GM12878 (cell line): Measurements from ENCODE around the gene EHD4. TPM values are rescaled to one million over a fixed set of nuclear protein-coding genes. Genes with fewer than 3 reads are reported as not detected.
A peak's percentile ranks its signal among the peaks of the same experiment; 100 is the strongest.

Experiments
- ATAC-seq: fragments of 200-7000 bp; cut with Tn5 transposase; 3 replicates; pipeline ENCODE4 v1.9.1; 2020; ENCODE audit warnings: mild to moderate bottlenecking, moderate library complexity
- BruUV-seq: library from RNA; stranded (reverse); fragments of 400-500 nt; replicated peaks from 2 replicates; lab custom pipeline; 2021; lab: Mats Ljungman, UMichigan
- CTCF ChIA-PET: fragments of 300-600 bp; sonication (Branson Sonifier 250); formaldehyde crosslinking; extraction: SDS; loops from one replicate; lab custom pipeline; 2021; ENCODE audit warnings: inconsistent platforms; lab: Yijun Ruan, JAX
- POLR2A ChIA-PET: fragments of 350-600 bp; formaldehyde crosslinking; extraction: SDS; loops from one replicate; lab custom pipeline; 2021; ENCODE audit warnings: inconsistent platforms; lab: Charles Lee
- RAD21 ChIA-PET: fragments of 300-600 bp; sonication (Branson Sonifier 250); formaldehyde crosslinking; loops from one replicate; lab custom pipeline; 2023; ENCODE audit warnings: antibody characterized with exemption; ENCODE audit not compliant: unreplicated experiment; lab: Charles Lee
- SMC1A ChIA-PET: fragments of 300-600 bp; sonication (Branson Sonifier 250); formaldehyde crosslinking; loops from one replicate; lab custom pipeline; 2023; ENCODE audit not compliant: unreplicated experiment, uncharacterized antibody; lab: Charles Lee
- DNase-seq: peaks from one replicate; pipeline ENCODE4 v3.0.0-alpha.2; 2011; ENCODE audit warnings: low read depth, low spot score
- FAIRE-seq: peaks from 3 replicates; lab custom pipeline; 2011; peaks lifted over from hg19 to GRCh38; lab: Jason Lieb, UNC
- H2AFZ ChIP-seq: 2 replicates; pipeline ENCODE4 v1.6.0; 2011; ENCODE audit warnings: low read depth, low read length, control low read depth; ENCODE audit not compliant: control insufficient read depth
- H3K27ac ChIP-seq: 2 replicates; pipeline ENCODE4 v1.5.1; 2011; ENCODE audit warnings: control low read depth; ENCODE audit not compliant: control insufficient read depth, insufficient read depth
- H3K27me3 ChIP-seq, 2 experiments: replicated peaks in 1 of 2; 2 replicates each; pipeline versions ENCODE4 v1.6.0 to v1.6.1; 2011; ENCODE audit warnings: low read length in 1 of 2; ENCODE audit not compliant: control insufficient read depth in 2 of 2, insufficient read depth in 2 of 2
- H3K36me3 ChIP-seq, 2 experiments: 2 replicates each; pipeline ENCODE4 v1.5.1; 2011; ENCODE audit warnings: low read length in 1 of 2; ENCODE audit not compliant: control insufficient read depth in 2 of 2, insufficient read depth in 2 of 2
- H3K4me1 ChIP-seq: 2 replicates; pipeline ENCODE4 v1.6.1; 2011; ENCODE audit warnings: mild to moderate bottlenecking, low read length, moderate library complexity, mixed read lengths; ENCODE audit not compliant: control insufficient read depth, insufficient read depth
- H3K4me2 ChIP-seq: 2 replicates; pipeline ENCODE4 v1.6.0; 2011; ENCODE audit warnings: control low read depth; ENCODE audit not compliant: control insufficient read depth, insufficient read depth
- H3K4me3 ChIP-seq: fragments of 200-600 bp; sonication (generic); 2 replicates; pipeline ENCODE4 v1.5.1; 2016
- H3K79me2 ChIP-seq: 2 replicates; pipeline ENCODE4 v1.6.0; 2011; ENCODE audit warnings: low read length; ENCODE audit not compliant: control insufficient read depth, insufficient read depth
- H3K9ac ChIP-seq: 2 replicates; pipeline ENCODE4 v1.8.0; 2011; ENCODE audit warnings: low read length, control low read depth, mixed read lengths; ENCODE audit not compliant: control insufficient read depth, insufficient read depth
- H3K9me3 ChIP-seq: replicated peaks from 3 replicates; pipeline ENCODE4 v1.5.1; 2011; ENCODE audit warnings: mild to moderate bottlenecking, low read length; ENCODE audit not compliant: control insufficient read depth, insufficient read depth
- H4K20me1 ChIP-seq: 2 replicates; pipeline ENCODE4 v1.6.0; 2011; ENCODE audit not compliant: control insufficient read depth, insufficient read depth
- CREB1 ChIP-seq: IDR thresholded peaks from 2 replicates; pipeline ENCODE4 v1.6.1; 2012; ENCODE audit warnings: low read depth, mild to moderate bottlenecking, inconsistent platforms
- CREM ChIP-seq: IDR thresholded peaks from 2 replicates; pipeline ENCODE4 v1.6.1; 2014; ENCODE audit warnings: antibody characterized with exemption, low read depth
- EED ChIP-seq: sonication (generic); IDR thresholded peaks from 2 replicates; pipeline ENCODE4 v1.6.1; 2016; ENCODE audit warnings: antibody characterized with exemption, low read depth
- ELK1 ChIP-seq: IDR thresholded peaks from 2 replicates; pipeline ENCODE4 v1.6.1; 2012; ENCODE audit warnings: low read depth, low read length, improper control_type of control experiment
- ETV6 ChIP-seq, 2 experiments: fragments of 450-650 bp in 1 of 2; IDR thresholded peaks in 1 of 2; conservative IDR thresholded peaks in 1 of 2; 2 replicates each; pipeline ENCODE4 v1.6.1; 2014; ENCODE audit warnings: antibody characterized with exemption in 1 of 2, borderline replicate concordance in 1 of 2, low read depth in 1 of 2, mild to moderate bottlenecking in 1 of 2, moderate library complexity in 1 of 2
- IRF4 ChIP-seq: IDR thresholded peaks from 2 replicates; pipeline ENCODE4 v1.6.1; 2011; ENCODE audit warnings: low read depth, low read length
- JUNB ChIP-seq: IDR thresholded peaks from 2 replicates; pipeline ENCODE4 v1.6.1; 2016; ENCODE audit warnings: antibody characterized with exemption, mild to moderate bottlenecking
- MEF2B ChIP-seq: fragments of 450-650 bp; IDR thresholded peaks from 2 replicates; pipeline ENCODE4 v1.6.1; 2018; ENCODE audit warnings: mild to moderate bottlenecking, moderate library complexity; ENCODE audit not compliant: partially characterized antibody, poor library complexity, severe bottlenecking
- PKNOX1 ChIP-seq: fragments of 450-650 bp; IDR thresholded peaks from 2 replicates; pipeline ENCODE4 v1.6.1; 2016; ENCODE audit warnings: mild to moderate bottlenecking
- SKIL ChIP-seq: fragments of 450-650 bp; IDR thresholded peaks from 2 replicates; pipeline ENCODE4 v1.6.1; 2017; ENCODE audit warnings: mild to moderate bottlenecking, low read depth, inconsistent platforms; ENCODE audit not compliant: poor library complexity, severe bottlenecking
- ZNF687 ChIP-seq: fragments of 450-650 bp; IDR thresholded peaks from 2 replicates; pipeline ENCODE4 v1.6.1; 2017; ENCODE audit warnings: mild to moderate bottlenecking, moderate library complexity
- WGBS: methylation state at CpG from one replicate; pipeline ENCODE4 v1.1.6; 2016; ENCODE audit warnings: low lambda C conversion rate; ENCODE audit not compliant: insufficient replicate concordance, insufficient coverage; ENCODE audit errors: missing lambda C conversion rate; 5-methylcytosine and 5-hydroxymethylcytosine counted together
- in situ Hi-C: fragments of 300-500 bp; cut with MboI; formaldehyde crosslinking; loops from 9 replicates; pipeline ENCODE4 v1.14.3; 2018; ENCODE audit warnings: mixed read lengths
- intact Hi-C: fragments of 100-400 bp; cut with micrococcal nuclease; formaldehyde crosslinking; loops from one replicate; pipeline ENCODE4 v1.14.2; 2022; ENCODE audit not compliant: unreplicated experiment
- polyA plus RNA-seq, 11 experiments: library from polyadenylated mRNA; depleted of rRNA in 4 of 11; unstranded in 6 of 11; stranded (reverse) in 5 of 11; fragments of >200 nt; fragmentation: Nextera tagmentation in 4 of 11; fragmentation: Illumina TruSeq in 1 of 11; extraction: Ambion mirVana in 4 of 11; extraction: Trizol in 1 of 11; gene quantifications; 1 replicate in 1 of 11; 2 replicates in 10 of 11; pipeline versions ENCODE4 v1.2.1 to v1.2.3, GENCODE V29; 2011 to 2016; ENCODE audit warnings: inconsistent platforms in 2 of 11, missing spikeins in 2 of 11, low read depth in 1 of 11
- total RNA-seq, 4 experiments: library from RNA; depleted of rRNA in 3 of 4; stranded (reverse); fragments of >200 nt in 3 of 4; fragmentation: Illumina TruSeq in 1 of 4; extraction: Trizol in 1 of 4; gene quantifications; 2 replicates each; pipeline versions ENCODE4 v1.2.1 to v1.2.3, GENCODE V29; 2013 to 2021

EHD4 gene
- total and polyA plus RNA-seq, 10 of the 15 experiments (the other 5 are each of a cell fraction or from before 2014, with no cell fraction given): 4.2 to 62.9 (median 44.7) TPM

GRCh38 chr15:41957021-41957897, 15.1 kb downstream of the EHD4 start:
- no peaks in the 10 kb centered on the region for H3K27me3 ChIP-seq
- POLR2A ChIA-PET: interaction anchor here (0.6 to 6.4 kb wide), 2 partner anchors 12 to 29 kb away, joined by 3 to 67 read pairs; partner anchors contain the start of gene EHD4
- in situ Hi-C loops (no loop called here), intact Hi-C loops (loop anchor here (2.0 kb wide), 1 partner anchor 22 kb away; no protein-coding TSS in a partner anchor)
- H3K27ac ChIP-seq: peak overlapping the region; percentile 75
- no peaks in the 10 kb centered on the region for H3K9me3 ChIP-seq
- RAD21 ChIA-PET: interaction anchor here (0.7 to 1.6 kb wide), 7 partner anchors 11 to 28 kb away, joined by 3 to 10 read pairs (median 4); partner anchors contain the start of gene EHD4
- H3K4me3 ChIP-seq: peak overlapping the region; percentile 20; the same call in 1 of the 2 replicates
- DNase-seq (peak; percentile 64), FAIRE-seq (peak; percentile 54), ATAC-seq (peak; percentile 93)
- H4K20me1 ChIP-seq: no peaks in the 10 kb centered on the region
- H3K36me3 ChIP-seq: peaks cover 15 to 16% of the 10 kb centered on the region in 2 experiments; a peak in 3 of 4 replicates
- H3K4me2 ChIP-seq: peak overlapping the region; percentile 64
- peak overlapping the region; percentile 24; the same call in 1 of the 2 replicates for H3K9ac ChIP-seq
- H2AFZ ChIP-seq: no peak overlapping the region
- SMC1A ChIA-PET: interaction anchor here (0.7 to 6.4 kb wide), 10 partner anchors 11 to 184 kb away, joined by 3 to 59 read pairs (median 3); partner anchors contain the start of gene EHD4
- no TSS peak for BruUV-seq
- peaks cover 24% of the 10 kb centered on the region for H3K4me1 ChIP-seq
- WGBS: 26% methylated on average over 12 of the region's 12 CpGs
- CTCF ChIA-PET: interaction anchor here (1.8 to 3.4 kb wide), 4 partner anchors 10 to 53 kb away, joined by 6 to 13 read pairs (median 10); partner anchors contain the start of gene EHD4
- H3K79me2 ChIP-seq: peaks cover 71% of the 10 kb centered on the region
- TF ChIP-seq ZNF687 (peak; percentile 50; the same call in 1 of the 2 replicates), PKNOX1 (peak; percentile 25; the same call in 1 of the 2 replicates), ETV6 (conservative IDR thresholded peaks at IDR 0.05 in 1 of 2, IDR thresholded peaks at IDR 0.05 in 1 of 2; ENCODE audit: borderline replicate concordance in 1 of 2, low read depth in 1 of 2) (peak in 1 of 2 experiments; percentile 83; a peak in 2 of 4 replicates), CREM (peak; percentile 62), SKIL (peak; percentile 40), ELK1 (no peak), IRF4 (peak; percentile 85), JUNB (peak; percentile 86), MEF2B (peak; percentile 31), EED (0 out of 2 replicates have a peak, but pooled peaks have one; percentile 46), CREB1 (0 out of 2 replicates have a peak, but pooled peaks have one; percentile 35)
